SK-N-SH (cell line): ENCODE measurements around the gene GRK5. TPM values are rescaled to one million over a fixed set of nuclear protein-coding genes. Genes with fewer than 3 reads are reported as not detected.

ENCODE experiments used
- CTCF ChIA-PET: fragments of 300-600, 350-600 bp; formaldehyde crosslinking; extraction: SDS; loops from one replicate; lab custom pipeline; 2021; lab: Yijun Ruan, JAX
- POLR2A ChIA-PET: fragments of 350-600 bp; sonication (Branson Sonifier 250); formaldehyde crosslinking; extraction: SDS; loops from one replicate; lab custom pipeline; 2020; ENCODE audit warnings: antibody characterized with exemption, inconsistent platforms; lab: Yijun Ruan, JAX
- DNase-seq: peaks from one replicate; pipeline ENCODE4 v3.0.0; 2012
- H2AFZ ChIP-seq: fragments of 200-600 bp; sonication (generic); 2 replicates; pipeline ENCODE4 v1.8.1; 2016; ENCODE audit warnings: antibody characterized with exemption, mild to moderate bottlenecking, low read depth
- H3F3A ChIP-seq: fragments of 200-600 bp; sonication (generic); replicated peaks from 2 replicates; pipeline ENCODE3; 2016; ENCODE audit warnings: antibody characterized with exemption, mild to moderate bottlenecking; ENCODE audit not compliant: insufficient read depth
- H3K27ac ChIP-seq, 2 experiments: fragments of 200-500 bp in 1 of 2; fragments of 200-600 bp in 1 of 2; sonication (Bioruptor generic) in 1 of 2; sonication (generic), shearing (Covaris generic) in 1 of 2; 2 replicates each; pipeline versions ENCODE4 v1.5.1 to v1.6.1; 2014 to 2016; ENCODE audit warnings: low read depth in 2 of 2, inconsistent platforms in 1 of 2, low read length in 1 of 2, mild to moderate bottlenecking in 1 of 2, mixed read lengths in 1 of 2
- H3K27me3 ChIP-seq: fragments of 200-600 bp; sonication (generic), shearing (Covaris generic); 2 replicates; pipeline ENCODE4 v1.6.1; 2016; ENCODE audit warnings: mixed run types; ENCODE audit not compliant: insufficient read depth
- H3K36me3 ChIP-seq, 2 experiments: fragments of 200-500 bp in 1 of 2; fragments of 200-600 bp in 1 of 2; sonication (Bioruptor generic) in 1 of 2; sonication (generic) in 1 of 2; replicated peaks in 1 of 2; 2 replicates each; pipeline versions ENCODE3 to v1.5.1; 2014 to 2016; ENCODE audit warnings: low read length in 1 of 2, mild to moderate bottlenecking in 1 of 2; ENCODE audit not compliant: insufficient read depth in 2 of 2, control insufficient read depth in 1 of 2
- H3K4me1 ChIP-seq, 2 experiments: fragments of 200-500 bp in 1 of 2; fragments of 200-600 bp in 1 of 2; sonication (Bioruptor generic) in 1 of 2; sonication (generic), shearing (Covaris generic) in 1 of 2; 2 replicates each; pipeline versions ENCODE4 v1.5.1 to v1.6.1; 2014 to 2016; ENCODE audit warnings: low read depth in 1 of 2, low read length in 1 of 2, mixed run types in 1 of 2; ENCODE audit not compliant: insufficient read depth in 2 of 2, control insufficient read depth in 1 of 2
- H3K4me2 ChIP-seq: fragments of 200-600 bp; sonication (generic), shearing (Covaris generic); 2 replicates; pipeline ENCODE4 v1.6.1; 2017; ENCODE audit warnings: mixed run types
- H3K4me3 ChIP-seq, 2 experiments: fragments of 200-500 bp in 1 of 2; fragments of 200-600 bp in 1 of 2; sonication (Bioruptor generic) in 1 of 2; sonication (generic), shearing (Covaris generic) in 1 of 2; 2 replicates each; pipeline versions ENCODE4 v1.5.1 to v1.8.1; 2014 to 2016; ENCODE audit warnings: low read depth in 2 of 2, inconsistent platforms in 1 of 2, low read length in 1 of 2, mild to moderate bottlenecking in 1 of 2, mixed read lengths in 1 of 2, moderate library complexity in 1 of 2
- H3K79me2 ChIP-seq: fragments of 200-600 bp; sonication (generic); 2 replicates; pipeline ENCODE4 v1.8.1; 2017; ENCODE audit warnings: mild to moderate bottlenecking; ENCODE audit not compliant: insufficient read depth
- H3K9ac ChIP-seq: fragments of 200-600 bp; sonication (generic); 2 replicates; pipeline ENCODE4 v1.6.1; 2017; ENCODE audit warnings: mixed run types
- H3K9me2 ChIP-seq: fragments of 200-600 bp; sonication (generic); 2 replicates; pipeline ENCODE4 v1.6.1; 2017; ENCODE audit warnings: mixed run types
- H3K9me3 ChIP-seq: fragments of 200-600 bp; sonication (generic); 2 replicates; pipeline ENCODE4 v1.6.1; 2017; ENCODE audit warnings: mixed run types, mild to moderate bottlenecking, moderate library complexity
- H4K20me1 ChIP-seq: fragments of 200-600 bp; sonication (generic); 2 replicates; pipeline ENCODE4 v1.6.1; 2017; ENCODE audit warnings: mild to moderate bottlenecking, mixed run types; ENCODE audit not compliant: insufficient read depth
- FOSL2 ChIP-seq: IDR thresholded peaks from 2 replicates; pipeline ENCODE4 v1.4.0; 2012; ENCODE audit warnings: low read depth, mild to moderate bottlenecking, moderate library complexity, borderline replicate concordance
- FOXM1 ChIP-seq: IDR thresholded peaks from 2 replicates; pipeline ENCODE4 v1.4.0; 2012; ENCODE audit warnings: low read depth, mild to moderate bottlenecking
- GABPA ChIP-seq: IDR thresholded peaks from 2 replicates; pipeline ENCODE4 v1.4.0; 2012; ENCODE audit warnings: low read depth, mild to moderate bottlenecking
- GATA2 ChIP-seq: sonication (generic); formaldehyde crosslinking; IDR thresholded peaks from 2 replicates; pipeline ENCODE4 v1.5.0; 2020; ENCODE audit warnings: mild to moderate bottlenecking, missing genetic modification reagents
- JUND ChIP-seq: IDR thresholded peaks from 2 replicates; pipeline ENCODE4 v1.4.0; 2012
- POLR2AphosphoS5 ChIP-seq: IDR thresholded peaks from 2 replicates; pipeline ENCODE4 v1.6.1; 2012; ENCODE audit warnings: low read depth, low read length
- RFX5 ChIP-seq: IDR thresholded peaks from 2 replicates; pipeline ENCODE4 v1.6.1; 2012; ENCODE audit warnings: mild to moderate bottlenecking, improper control_type of control experiment, low read length
- SIN3A ChIP-seq: IDR thresholded peaks from 2 replicates; pipeline ENCODE4 v1.6.1; 2012; ENCODE audit warnings: low read depth, mild to moderate bottlenecking, low read length, moderate library complexity, borderline replicate concordance
- TAF1 ChIP-seq: IDR thresholded peaks from 2 replicates; pipeline ENCODE4 v1.6.1; 2012; ENCODE audit warnings: low read depth, mild to moderate bottlenecking, low read length, moderate library complexity, borderline replicate concordance
- TCF12 ChIP-seq: IDR thresholded peaks from 2 replicates; pipeline ENCODE4 v1.4.0; 2012
- USF1 ChIP-seq: IDR thresholded peaks from 2 replicates; pipeline ENCODE4 v1.4.0; 2012; ENCODE audit warnings: low read depth, borderline replicate concordance
- YY1 ChIP-seq: IDR thresholded peaks from 2 replicates; pipeline ENCODE4 v1.4.0; 2012; ENCODE audit warnings: low read depth, mild to moderate bottlenecking
- WGBS: methylation state at CpG from one replicate; pipeline ENCODE4 v1.1.6; 2017; ENCODE audit warnings: low lambda C conversion rate; 5-methylcytosine and 5-hydroxymethylcytosine counted together
- polyA plus RNA-seq, 3 experiments: library from polyadenylated mRNA; depleted of rRNA; stranded (reverse); fragments of >200 nt; gene quantifications; 2 replicates each; pipeline ENCODE4 v1.2.3, GENCODE V29; 2012
- TF ChIP-seq, protein P1 (sequence below): IDR thresholded peaks from 2 replicates; pipeline ENCODE4 v1.4.0; 2012; ENCODE audit warnings: low read depth
- TF ChIP-seq, protein P2 (sequence below): IDR thresholded peaks from 2 replicates; pipeline ENCODE4; 2012

The GRK5 gene
- polyA plus RNA-seq, 1 of the 3 experiments (the other 2 are of a cell fraction), result 12.1 TPM

DNA sequence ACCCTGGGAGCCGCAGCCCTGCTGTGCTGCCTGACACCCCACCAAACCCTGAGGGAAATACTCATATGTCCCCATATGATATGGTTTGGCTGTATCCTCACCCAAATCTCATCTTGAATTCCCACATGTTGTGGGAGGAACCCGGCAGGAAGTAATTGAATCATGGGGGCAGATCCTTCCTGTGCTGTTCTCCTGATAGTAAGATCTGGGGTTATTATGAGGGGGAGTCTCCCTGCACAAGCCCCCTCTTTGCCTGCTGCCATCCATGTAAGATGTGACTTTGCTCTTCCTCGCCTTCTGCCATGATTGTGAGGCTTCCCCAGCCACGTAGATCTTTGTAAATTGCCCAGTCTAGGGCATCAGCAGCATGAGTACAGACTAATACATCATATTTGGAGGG lies 266.4 kb downstream of the GRK5 start:
- no peaks in the 10 kb centered on the region for H3K4me1 ChIP-seq
- no peak overlapping the region for H3K27ac ChIP-seq
- no peaks in the 10 kb centered on the region for H4K20me1 ChIP-seq
- WGBS, result 50% methylated on average over 4 of the region's 4 CpGs
- ChIA-PET CTCF (interaction anchor here (1.0 to 1.4 kb wide), 2 partner anchors 14 to 267 kb away, joined by 3 to 7 read pairs; no protein-coding TSS in a partner anchor), POLR2A (no interaction called here)
- H3K79me2 ChIP-seq, result no peaks in the 10 kb centered on the region
- no peaks in the 10 kb centered on the region for H3K36me3 ChIP-seq
- H3K27me3 ChIP-seq, result no peaks in the 10 kb centered on the region; the same call in 1 of the 2 replicates
- no peaks in the 10 kb centered on the region for H3K9me2 ChIP-seq
- no peak overlapping the region for H2AFZ ChIP-seq
- no peak overlapping the region for H3K4me2 ChIP-seq
- no peak for DNase-seq
- H3K9me3 ChIP-seq, result no peaks in the 10 kb centered on the region
- TF ChIP-seq TCF12 (no peak), JUND (no peak), SIN3A (no peak), GABPA (no peak), YY1 (no peak), GATA2 (CRISPR knock-in tag) (no peak), USF1 (no peak), TAF1 (no peak), POLR2AphosphoS5 (no peak), RFX5 (no peak), FOXM1 (no peak)
- TF ChIP-seq, protein P1, sequence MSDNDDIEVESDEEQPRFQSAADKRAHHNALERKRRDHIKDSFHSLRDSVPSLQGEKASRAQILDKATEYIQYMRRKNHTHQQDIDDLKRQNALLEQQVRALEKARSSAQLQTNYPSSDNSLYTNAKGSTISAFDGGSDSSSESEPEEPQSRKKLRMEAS, result no peak
- TF ChIP-seq, protein P2, sequence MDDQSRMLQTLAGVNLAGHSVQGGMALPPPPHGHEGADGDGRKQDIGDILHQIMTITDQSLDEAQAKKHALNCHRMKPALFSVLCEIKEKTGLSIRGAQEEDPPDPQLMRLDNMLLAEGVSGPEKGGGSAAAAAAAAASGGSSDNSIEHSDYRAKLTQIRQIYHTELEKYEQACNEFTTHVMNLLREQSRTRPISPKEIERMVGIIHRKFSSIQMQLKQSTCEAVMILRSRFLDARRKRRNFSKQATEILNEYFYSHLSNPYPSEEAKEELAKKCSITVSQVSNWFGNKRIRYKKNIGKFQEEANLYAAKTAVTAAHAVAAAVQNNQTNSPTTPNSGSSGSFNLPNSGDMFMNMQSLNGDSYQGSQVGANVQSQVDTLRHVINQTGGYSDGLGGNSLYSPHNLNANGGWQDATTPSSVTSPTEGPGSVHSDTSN, result no peak
- H3F3A ChIP-seq, result no peaks in the 10 kb centered on the region
- H3K4me3 ChIP-seq, result no peak overlapping the region
- no peak overlapping the region for H3K9ac ChIP-seq

GRCh38 chr10:119474606-119475005 lies 267.2 kb downstream of the GRK5 start:
- Histone ChIP-seq H3K9me2 (no peaks in the 10 kb centered on the region), H3K79me2 (no peaks in the 10 kb centered on the region), H3K27me3 (no peaks in the 10 kb centered on the region; the same call in 1 of the 2 replicates), H3K9me3 (no peaks in the 10 kb centered on the region), H3K4me1 (peaks cover 0 to 5% of the 10 kb centered on the region in 2 experiments; a peak in 1 of 4 replicates), H4K20me1 (no peaks in the 10 kb centered on the region), H3K36me3 (no peaks in the 10 kb centered on the region), H2AFZ (no peak overlapping the region), H3F3A (no peaks in the 10 kb centered on the region), H3K27ac (no peak overlapping the region), H3K4me3 (no peak overlapping the region), H3K9ac (no peak overlapping the region), H3K4me2 (no peak overlapping the region)
- WGBS, result 65% methylated on average over 10 of the region's 10 CpGs
- no peak for TF ChIP-seq FOSL2
- ChIA-PET POLR2A (no interaction called here), CTCF (interaction anchor here (1.0 to 1.4 kb wide), 4 partner anchors 14 to 268 kb away, joined by 3 to 7 read pairs (median 4); no protein-coding TSS in a partner anchor)
- DNase-seq, result no peak
